EH (cell line): Measurements from ENCODE around the gene KIN.
"Not testable (repeated sequence)": the region's sequence is repeated elsewhere in the genome, so short reads cannot be mapped to it uniquely, and the experiment has no call there.

Source experiments
- DNase-seq: peaks from one replicate; pipeline ENCODE4 v3.0.0-alpha.2; 2015; ENCODE audit warnings: low read depth

KIN gene, protein sequence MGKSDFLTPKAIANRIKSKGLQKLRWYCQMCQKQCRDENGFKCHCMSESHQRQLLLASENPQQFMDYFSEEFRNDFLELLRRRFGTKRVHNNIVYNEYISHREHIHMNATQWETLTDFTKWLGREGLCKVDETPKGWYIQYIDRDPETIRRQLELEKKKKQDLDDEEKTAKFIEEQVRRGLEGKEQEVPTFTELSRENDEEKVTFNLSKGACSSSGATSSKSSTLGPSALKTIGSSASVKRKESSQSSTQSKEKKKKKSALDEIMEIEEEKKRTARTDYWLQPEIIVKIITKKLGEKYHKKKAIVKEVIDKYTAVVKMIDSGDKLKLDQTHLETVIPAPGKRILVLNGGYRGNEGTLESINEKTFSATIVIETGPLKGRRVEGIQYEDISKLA

GRCh38 chr10:7787857-7788638 lies at the start of gene KIN, which contains the start of gene ATP5F1C:
TSS of gene KIN (minus strand) at chr10:7787993. CDS start at chr10:7787933, 60 bp downstream.
TSS of gene ATP5F1C (plus strand) at chr10:7788177. CDS start at chr10:7788208, 31 bp downstream.
- peak; percentile 97 for DNase-seq

DNA sequence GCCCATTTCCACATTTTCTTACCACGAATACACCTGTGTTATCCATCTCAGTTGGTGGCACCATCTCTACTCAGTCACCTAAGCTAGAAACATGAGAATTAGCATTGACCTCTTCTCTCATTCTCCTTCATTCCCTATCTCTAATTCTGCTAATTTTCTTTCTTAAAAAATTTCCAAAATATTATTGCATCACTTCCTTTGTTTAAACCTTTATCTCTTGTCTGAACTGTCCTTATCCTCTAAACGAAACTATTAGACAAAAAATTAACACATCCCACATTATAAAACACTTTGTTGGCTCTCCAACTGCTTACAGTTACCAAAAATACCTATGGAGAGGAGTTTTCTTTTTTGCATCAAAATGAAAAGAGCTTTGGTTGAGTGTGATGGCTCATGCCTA lies 48.8 kb upstream of the KIN start:
- DNase-seq, result no peak

- DNase-seq, result no peak
Observed at GRCh38 chr10:7834262-7834661, 46.5 kb upstream of the KIN start.

- no peak for DNase-seq
Observed at GRCh38 chr10:7833210-7833609, 45.4 kb upstream of the KIN start.

- peak; percentile 26 for DNase-seq
Observed at GRCh38 chr10:7832060-7832459, 44.3 kb upstream of the KIN start.

DNA sequence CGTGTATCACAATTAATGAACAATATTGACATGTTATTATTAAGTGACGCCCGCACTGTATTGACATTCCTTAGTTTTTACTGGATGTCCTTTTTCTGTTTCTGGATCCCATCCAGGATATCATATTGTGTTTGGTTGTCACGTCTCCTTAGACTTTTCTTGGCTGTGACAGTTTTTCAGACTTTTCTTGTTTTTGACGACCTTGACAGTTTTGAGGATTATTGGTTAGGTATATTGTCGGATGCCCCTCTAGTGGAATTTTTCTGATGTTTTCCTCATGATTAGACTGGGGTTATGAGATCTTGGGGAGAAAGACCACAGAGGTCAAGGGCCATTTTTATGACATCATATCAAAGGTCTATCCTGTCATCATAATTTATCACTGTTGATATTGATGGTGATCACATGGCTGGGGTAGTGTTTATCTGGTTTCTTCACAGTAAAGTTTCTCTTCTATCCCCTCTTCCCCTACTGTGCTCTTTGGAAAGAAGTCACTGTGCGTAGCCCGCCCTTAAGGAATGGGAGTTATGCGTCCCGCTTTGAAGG lies 41.6 kb upstream of the KIN start:
- no peak for DNase-seq

DNA sequence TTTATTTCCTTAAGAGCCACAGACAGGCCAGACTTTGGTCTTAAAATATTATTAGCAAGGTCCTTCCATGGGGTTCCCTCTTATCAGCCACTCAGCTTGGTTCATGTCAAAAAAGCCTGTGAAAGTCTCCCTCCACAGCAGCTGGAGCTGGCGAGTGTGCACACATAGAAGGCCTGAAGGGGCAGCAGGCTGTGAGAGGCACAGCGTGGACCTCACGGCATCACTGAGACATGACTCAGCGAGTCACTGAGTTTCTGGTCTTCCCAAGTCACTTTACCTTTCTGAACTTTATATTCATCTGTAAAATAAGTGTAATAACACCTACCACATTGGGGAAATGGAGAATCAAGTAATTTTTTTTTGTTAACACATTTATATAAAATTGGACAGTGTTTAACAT lies 39.2 kb upstream of the KIN start:
- DNase-seq, result peak; percentile 64

- no peak for DNase-seq
Observed at GRCh38 chr10:7824251-7824650, 36.5 kb upstream of the KIN start.

DNA sequence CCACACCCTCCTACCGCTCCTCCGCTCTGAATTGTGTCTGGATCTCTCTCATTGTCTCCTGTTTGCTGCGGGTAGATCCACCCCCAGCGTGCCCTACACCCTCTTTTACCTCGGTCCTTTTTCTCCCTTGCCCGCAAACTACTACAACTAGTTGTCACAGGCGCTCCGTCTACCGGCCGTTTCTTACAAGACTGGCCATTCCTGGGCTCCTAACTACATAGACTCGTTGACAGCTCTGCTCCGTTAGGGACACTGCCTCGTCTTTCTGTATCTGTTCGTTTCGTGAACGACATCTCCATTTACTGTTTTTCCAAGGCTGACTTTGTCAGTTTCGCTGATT lies 31.3 kb upstream of the KIN start:
- peak; percentile 63 for DNase-seq

GRCh38 chr10:7818295-7819120 lies 30.7 kb upstream of the KIN start, which contains the start of gene TAF3:
TSS of gene TAF3 (plus strand) at chr10:7818505. CDS start at chr10:7818710, 205 bp downstream.
- peak; percentile 81 for DNase-seq

GRCh38 chr10:7817984-7818294 lies 30.1 kb upstream of the KIN start:
- DNase-seq, result no peak

GRCh38 chr10:7817576-7817975 lies 29.8 kb upstream of the KIN start:
- DNase-seq, result no peak

GRCh38 chr10:7813481-7813880 lies 25.7 kb upstream of the KIN start:
- no peak for DNase-seq

DNA sequence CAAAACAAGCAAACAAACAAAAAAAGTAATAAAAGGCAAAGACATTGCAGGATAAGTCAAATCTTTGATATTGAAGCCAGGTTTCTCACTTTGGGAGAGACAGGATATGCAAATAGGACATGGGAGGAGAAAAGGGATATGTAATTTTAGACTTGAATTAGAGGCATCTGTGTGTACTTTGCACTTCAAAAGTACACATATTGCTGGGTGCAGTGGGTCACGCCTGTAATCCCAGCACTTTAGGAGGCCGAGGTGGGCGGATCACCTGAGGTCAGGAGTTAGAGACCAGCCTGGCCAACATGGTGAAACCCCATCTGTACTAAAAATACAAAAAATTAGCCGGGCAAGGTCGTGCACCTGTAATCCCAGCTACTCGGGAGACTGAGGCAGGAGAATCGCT lies 23.9 kb upstream of the KIN start:
- DNase-seq, result not testable (repeated sequence)

GRCh38 chr10:7811000-7811399 lies 23.2 kb upstream of the KIN start:
- DNase-seq, result no peak

DNA sequence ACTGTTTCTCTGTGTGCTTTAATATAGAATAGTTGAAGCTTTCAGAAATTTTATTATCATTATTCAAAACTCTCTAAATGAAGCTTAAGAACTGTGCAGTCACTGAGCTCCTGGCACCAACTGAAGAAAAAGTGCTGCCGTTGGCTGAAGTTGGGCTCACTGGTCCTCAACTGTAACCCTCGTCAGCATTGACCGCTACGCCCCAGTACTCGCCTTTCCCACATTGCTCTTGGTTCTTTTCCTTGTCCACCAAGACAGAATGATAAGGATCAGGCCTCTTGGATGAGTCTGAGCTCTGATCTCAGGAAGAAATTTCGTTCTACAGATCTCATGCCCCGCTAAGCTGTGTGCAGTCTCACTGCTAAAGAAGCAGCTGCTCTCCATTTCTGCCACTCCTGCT lies 22.6 kb upstream of the KIN start:
- no peak for DNase-seq

DNA sequence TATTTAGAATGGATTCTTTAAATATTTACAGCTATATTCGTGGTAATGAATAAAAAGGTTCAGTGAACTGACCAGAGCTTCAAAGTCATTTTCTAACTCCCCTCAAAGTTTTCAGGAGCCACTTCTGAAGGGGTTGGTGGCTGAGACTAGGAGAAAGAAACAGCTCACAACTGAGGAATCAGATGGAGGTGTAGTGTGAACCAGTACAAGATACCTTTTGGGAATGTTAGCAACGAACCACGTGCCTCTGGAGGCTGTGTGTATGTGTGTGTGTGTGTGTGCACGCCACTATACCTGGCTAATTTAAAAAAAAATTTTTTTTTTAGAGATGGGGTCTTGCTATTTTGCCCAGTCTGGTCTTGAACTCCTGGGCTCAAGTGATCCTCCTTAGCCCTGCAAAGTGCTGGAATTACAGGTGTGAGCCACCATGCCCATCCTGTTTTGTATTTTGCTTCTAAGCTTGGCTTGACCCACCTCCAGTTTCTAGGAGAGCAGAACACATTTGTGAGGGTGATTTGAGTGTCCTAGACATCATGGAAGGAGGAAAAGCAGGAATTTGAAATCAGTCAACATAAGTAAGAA lies 21.0 kb upstream of the KIN start:
- DNase-seq, result no peak

- no peak for DNase-seq
Observed at GRCh38 chr10:7804741-7805140, 16.9 kb upstream of the KIN start.

DNA sequence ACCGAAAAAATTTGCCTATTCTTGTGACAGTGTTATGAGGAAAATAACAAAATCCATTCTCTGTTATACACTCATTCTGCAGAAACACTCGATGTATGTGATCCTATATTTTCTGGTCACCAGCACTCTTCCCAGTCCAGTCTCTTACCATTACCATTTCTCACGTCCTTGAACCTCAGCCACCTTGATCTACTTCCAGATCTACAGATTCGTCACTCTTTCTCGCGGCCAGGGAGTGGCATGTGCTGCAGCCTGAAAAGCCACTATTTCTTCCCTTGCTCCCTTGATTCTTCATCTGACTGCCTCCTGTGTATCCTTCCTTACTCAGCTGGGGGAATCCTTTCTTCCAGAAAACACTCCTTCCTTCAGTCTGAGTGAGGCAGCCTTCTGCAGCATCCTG lies 16.4 kb upstream of the KIN start:
- no peak for DNase-seq

DNA sequence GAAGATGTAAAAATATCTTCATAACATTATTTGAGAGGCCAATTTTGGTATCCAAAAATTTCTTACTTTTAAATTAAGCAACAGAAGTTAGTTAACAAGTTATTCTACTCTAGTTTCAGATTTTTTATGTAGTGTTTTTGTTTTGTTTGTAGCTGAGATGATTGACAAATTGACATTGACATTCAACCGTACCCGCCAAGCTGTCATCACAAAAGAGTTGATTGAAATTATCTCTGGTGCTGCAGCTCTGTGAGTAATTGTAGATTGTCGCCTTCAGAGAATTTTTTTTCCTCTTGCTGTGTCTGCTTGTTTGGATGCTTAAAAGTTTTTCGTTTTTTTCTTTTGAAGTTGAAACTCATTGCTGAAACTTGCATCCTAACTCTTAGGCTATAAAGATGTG lies 14.8 kb upstream of the KIN start:
- no peak for DNase-seq

- peak; percentile 99 for DNase-seq
Observed at GRCh38 chr10:7797582-7797981, 9.8 kb upstream of the KIN start.

DNA sequence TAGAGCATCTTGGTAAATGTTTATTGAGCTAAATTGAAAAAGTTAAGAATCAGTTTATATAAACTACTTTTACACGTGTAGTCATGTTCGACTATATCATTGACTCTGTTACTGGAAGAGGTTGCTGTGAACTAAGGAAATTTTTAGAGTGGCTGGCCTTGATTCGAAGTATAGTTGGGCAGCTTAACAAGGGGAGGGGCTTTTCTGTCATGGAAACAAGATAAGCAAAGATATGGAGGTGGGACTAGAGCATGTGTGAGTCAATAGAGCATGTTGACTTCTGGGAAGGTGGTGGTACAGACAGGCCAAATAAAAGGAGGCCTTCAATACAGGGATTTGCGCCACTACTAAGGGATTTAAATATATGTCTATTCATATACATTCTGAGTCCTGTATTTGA lies 7.8 kb upstream of the KIN start:
- peak; percentile 10 for DNase-seq
